HuH-7 (cell line): ENCODE measurements around the gene RASL10A.
A peak's percentile ranks its signal among the peaks of the same experiment; 100 is the strongest.

Source experiments
- DNase-seq: peaks from one replicate; pipeline ENCODE4 v3.0.0; 2011; ENCODE audit warnings: low spot score

The RASL10A gene

DNA sequence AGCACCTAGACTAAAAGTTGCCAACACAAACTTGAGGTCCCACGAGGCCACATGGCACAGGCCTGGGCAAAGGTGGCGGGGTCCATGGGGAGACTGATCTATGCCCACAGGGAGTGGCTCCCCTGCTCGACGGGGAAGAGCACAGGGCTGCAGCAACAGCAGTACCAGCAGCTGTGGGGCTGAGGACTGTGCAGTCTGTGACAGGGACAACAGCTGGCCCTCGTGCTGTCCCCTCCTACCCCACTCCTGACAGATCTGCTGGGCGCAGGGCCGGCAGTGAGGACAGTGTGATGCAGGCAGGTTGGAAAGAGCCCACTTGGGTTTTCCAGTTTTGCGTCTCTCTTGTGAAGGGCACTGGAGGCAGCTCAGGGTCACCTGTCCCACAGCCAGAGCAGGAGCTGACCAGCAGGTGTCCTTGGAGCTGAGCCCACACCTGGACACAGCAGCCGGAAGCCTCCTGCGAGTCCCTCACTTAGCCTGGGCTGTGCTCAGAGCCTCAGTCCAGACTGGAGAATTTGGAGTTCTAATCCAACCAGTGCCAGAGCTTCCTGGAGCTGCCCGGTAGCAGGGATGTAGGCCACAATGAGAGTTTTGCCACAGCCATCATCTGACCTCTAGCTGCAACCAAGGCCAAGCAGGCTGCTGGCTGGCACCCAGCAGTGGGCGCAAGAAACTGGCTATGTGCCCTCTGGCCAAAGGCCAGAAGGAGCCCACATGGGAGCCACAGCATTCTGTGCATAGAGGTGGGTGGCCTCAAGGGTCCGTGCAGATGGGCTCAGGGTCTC is 12.6 kb downstream of the RASL10A start:
- no peak for DNase-seq

DNA sequence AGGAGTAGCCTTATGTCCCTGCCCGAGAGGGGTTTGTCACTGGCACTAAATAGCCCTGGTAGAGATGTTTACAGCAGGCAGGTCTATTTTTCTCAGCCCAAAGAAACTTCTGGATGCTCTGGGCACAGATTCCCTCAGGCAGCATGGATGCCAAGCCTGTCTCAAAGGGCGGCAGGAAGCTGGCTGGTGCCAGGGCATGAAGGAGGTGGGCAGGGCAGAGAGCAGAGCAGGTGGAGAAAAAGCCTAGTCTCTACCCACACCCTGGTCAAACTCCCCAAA is 13.2 kb downstream of the RASL10A start:
- DNase-seq = no peak

DNA sequence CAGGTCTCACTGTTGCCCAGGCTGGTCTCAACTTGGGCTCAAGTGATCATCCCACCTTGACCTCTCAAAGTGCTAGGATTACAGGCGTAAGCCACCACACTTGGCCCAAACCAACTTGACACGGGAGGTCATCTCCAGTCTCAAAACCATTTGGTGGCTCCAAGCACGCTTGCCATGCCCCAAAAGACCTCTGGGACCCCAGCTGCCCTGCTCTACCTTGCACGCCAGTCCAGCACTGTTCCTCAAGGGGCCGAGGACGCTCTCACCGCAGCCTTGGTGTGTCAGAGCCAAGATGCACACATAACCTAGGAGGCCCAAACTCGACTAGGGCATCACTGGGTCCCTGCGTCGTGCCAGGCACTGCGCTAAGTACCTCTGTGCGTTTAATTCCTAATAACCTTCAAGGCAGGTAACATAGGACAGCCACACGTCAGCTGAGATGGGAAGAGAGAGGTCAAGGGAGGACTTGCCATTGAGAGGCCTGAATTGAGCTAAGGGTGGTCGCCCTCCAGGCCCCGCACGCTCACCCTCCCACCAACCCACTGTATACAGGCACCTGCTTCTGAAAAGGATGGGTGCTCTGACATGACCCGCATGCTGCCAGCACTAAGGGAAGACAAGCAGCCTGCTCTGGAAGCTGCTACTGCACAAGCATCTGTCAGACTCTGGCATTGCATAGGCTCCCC is 13.6 kb downstream of the RASL10A start:
- DNase-seq = no peak

DNA sequence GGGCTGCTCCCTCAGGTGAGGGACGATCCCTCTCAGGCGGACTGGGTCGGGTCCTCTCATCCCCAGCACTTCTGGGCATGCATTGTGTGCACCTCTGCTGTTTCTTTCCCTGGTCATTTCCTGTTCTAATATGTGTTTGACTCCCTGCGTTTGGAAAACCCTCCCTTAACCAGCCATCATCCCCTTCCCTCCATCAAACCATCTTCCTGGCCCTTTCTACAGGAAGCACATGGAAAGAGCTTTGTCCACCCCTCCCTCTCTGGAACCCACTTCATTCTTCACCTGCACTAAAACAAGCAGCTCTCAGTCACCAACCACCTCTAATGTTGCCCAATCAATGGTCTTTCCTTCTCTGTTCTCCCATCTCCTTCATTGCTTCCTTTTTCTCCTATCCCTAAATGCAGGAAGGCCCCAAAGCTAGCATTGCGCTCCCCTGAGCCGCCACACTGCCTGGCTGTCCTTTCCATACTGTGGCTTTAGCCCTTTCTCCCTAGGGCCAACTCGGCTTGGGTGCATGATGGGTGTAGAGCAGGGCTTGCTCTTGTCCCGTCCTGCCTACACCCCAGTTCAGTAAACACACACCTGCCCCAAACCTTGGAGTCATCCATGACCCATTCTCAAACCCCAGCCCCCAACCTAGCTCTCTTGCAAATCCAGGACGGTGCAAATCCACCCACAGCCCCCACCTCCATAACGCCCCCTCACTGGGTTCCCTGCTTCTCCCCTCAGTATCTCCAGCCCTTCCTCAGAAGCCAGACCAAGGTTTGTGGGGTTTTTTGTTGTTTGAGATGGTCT is 14.5 kb downstream of the RASL10A start:
- DNase-seq = no peak

DNA sequence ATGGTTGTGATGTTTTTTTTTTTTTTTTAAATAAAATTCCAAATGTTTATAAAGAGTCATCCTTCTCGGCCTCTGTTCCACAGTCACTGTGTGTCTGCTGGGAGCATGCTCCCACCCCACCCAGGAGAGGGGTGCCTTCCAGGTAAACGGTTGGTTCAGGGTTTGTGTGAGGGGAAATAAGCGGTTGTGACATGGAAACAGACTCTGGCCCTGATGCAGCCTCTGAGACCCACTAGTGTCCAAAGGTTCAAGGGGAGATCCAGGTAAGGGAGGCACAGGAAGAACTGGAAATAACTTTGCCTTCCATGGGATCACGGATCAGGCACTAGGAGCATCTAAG is 15.1 kb downstream of the RASL10A start:
- DNase-seq = no peak

DNA sequence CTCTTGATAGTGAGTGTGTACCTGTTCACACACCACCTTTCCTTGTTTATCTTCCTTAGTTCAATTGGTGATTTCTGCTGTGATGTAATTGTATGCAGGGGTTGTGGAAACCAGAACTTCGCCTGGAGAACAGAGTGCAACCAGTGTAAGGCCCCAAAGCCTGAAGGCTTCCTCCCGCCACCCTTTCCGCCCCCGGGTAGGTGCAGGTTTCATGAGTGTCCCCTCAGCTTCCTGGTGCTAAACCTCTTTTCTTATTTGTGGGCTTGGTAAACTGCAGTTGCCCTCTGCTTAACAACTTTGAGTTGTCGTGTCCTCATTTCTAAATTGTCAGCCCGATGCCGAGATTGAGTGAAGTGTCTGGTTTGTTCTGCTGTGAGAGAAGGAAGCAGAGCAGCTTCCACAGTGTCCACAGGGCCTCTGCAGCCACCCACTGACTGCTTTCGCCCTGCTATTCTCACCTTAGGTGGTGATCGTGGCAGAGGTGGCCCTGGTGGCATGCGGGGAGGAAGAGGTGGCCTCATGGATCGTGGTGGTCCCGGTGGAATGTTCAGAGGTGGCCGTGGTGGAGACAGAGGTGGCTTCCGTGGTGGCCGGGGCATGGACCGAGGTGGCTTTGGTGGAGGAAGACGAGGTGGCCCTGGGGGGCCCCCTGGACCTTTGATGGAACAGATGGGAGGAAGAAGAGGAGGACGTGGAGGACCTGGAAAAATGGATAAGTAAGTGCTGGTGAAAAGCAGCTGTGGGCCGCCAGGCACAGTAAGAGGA is 16.2 kb downstream of the RASL10A start:
- DNase-seq = no peak

DNA sequence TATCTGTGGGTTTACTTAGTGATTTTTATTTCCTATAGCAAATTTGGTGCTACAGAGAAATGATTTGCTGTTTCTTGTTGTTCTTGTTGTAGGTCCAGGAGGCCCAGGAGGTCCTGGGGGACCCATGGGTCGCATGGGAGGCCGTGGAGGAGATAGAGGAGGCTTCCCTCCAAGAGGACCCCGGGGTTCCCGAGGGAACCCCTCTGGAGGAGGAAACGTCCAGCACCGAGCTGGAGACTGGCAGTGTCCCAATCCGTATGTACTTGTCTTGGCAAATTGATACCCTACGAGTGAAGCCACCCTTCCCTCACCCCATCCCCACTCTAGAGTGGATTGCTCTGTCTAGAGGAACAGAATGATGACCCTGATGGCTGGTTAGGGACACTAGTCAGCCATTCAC is 16.9 kb downstream of the RASL10A start:
- no peak for DNase-seq

DNA sequence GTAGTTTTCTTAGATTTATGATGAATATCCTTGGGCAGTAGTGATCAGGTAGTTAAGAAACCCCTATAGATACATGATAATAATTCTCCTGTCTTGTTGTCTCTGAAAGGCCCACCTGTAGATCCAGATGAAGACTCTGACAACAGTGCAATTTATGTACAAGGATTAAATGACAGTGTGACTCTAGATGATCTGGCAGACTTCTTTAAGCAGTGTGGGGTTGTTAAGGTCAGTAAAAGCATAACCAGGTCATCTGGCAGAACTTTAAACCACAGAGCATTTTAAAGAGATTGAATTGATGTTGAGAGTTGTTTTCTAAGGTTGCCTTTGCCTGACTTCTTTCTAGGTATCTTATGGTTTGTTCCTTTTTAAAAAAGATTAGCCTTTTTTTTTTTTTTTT is 23.1 kb downstream of the RASL10A start:
- DNase-seq = no peak

DNA sequence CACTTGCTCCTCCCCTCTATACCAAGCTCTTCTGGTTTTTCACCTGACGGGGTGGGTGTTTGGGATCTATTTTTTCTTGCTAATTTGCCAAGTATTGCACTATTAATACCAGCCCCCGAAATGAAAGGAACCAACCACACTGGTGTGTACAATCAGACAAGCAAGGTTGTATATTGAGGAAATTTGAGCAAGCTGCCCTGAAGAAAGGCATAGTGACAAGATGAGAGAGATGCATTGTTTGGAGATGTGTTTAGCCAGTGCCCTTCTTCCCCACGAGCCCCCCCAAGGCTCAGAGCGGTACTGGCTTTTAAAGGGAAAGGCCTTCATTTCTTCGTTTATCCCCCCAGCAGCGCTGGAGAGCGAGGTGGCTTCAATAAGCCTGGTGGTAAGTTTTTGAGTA is 24.3 kb downstream of the RASL10A start:
- no peak for DNase-seq

DNA sequence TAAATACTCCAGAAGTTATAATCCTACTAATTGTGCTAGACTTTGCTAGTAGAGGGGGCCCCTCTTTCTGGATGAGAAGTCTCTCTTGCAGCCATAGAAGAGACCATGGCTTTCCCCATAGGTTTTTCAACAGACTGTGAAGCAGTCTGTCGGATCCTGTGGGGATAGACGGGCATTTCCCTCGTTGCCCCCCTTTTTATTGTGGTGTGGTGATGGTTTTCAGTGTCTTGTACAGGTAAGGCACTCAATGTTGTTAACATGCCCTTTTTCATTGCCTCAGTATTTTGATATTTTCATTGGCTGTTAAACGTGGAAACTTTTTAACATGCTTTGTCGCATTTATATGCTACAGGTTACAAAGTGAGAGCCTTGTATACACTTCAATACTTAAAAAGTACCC is 25.4 kb downstream of the RASL10A start:
- DNase-seq = no peak

DNA sequence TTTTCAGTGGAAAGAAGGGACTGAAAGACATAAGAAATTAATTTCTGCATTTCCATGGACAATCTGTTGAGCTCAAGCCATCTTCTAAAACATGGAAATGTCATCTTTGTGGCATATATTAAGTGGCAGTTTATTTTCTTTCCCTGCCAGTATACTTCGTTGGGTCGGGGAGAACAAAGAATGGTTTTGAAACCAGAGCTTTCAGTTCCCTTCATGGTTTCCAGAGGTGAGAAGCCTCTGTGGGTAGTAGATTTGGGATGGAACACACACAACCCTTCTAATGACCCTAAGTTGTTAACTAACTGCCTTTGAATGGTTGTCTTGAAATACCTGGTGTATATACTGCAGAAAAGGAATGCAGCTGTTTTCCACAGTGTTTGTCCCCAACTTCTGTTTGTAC is 26.7 kb downstream of the RASL10A start:
- no peak for DNase-seq

DNA sequence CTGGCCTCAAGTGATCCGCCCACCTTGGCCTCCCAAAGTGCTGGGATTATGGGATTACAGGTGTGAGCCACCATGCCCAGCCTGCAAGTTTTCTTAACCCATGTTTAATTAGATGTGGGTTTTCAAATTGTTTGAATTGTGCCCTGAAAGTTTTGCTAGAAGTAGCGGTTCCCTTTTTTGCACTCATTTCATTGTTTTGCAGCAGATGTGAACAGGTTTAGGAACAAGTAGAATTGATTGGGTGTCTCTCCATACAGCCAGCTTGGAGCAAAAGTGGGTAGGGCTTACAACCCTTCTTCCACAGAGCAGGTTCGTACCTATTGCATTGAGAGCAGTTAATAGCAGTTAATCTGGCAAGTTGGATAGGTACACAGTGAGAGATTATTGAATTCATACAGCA is 31.3 kb downstream of the RASL10A start:
- DNase-seq = no peak

DNA sequence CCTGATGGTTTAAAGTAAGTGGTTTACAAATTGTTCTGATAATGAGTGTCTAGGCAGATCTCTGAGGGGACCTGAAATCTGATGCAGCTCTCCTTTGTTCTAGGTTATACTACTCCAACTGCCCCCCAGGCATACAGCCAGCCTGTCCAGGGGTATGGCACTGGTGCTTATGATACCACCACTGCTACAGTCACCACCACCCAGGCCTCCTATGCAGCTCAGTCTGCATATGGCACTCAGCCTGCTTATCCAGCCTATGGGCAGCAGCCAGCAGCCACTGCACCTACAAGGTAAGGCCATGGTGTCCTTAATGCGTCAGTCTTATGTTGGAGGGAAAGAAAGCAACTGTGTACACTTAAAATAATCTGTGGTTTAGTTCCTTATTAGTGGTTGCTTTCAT is 37.6 kb downstream of the RASL10A start:
- no peak for DNase-seq

DNA sequence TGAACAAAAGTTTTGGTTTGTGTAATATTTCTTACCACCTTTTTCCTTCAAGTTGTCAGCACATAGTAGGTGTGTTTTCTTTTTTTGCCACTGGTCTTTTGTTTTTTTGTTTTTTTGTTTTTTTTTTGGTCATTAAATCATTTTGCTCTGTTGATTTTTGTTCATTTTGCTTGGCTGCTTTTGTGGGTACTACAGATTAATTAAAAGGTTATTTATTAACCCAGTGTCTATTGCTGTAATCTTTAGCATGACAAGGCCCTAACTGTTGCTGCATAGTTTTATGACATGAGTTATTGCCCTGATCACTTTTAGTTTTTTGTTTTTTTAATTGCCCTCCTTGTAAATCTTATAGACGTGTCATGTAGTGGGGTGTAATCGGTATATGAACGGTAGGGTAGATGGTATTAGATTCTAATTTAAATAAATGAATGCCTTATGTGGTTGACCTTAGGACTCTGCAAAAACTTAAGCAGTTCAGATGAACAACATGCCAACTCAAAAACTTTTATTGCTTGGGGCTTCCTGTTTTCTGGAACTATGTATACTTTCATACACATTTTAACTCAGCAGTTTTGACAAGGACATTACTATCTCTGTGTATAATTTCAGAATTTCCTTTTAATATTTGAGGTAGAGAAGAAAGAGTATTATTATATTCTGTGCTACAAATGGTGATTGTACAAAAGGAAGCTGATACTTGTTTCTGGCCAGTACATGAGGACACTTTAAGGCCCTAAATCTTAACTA is 39.5 kb downstream of the RASL10A start:
- peak; percentile 74 for DNase-seq

DNA sequence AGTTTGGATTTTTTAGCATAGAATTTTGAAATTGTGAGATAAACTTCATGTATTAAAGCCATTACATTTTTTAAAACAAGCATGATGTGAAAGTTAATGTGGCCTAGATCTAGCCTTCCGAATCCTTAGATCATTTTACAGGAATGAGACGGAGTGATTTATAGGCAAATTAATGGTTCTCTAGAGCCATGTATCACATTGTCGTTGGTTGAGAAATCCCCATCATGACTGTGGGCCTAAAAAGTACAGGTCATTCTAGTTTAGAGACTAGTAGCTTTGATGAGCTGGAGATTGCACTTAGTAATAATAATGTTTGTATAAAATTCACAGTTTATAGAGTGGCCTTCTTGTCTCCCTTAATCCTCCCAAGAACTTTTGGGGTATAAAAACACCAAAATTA is 40.3 kb downstream of the RASL10A start:
- peak; percentile 20 for DNase-seq

DNA sequence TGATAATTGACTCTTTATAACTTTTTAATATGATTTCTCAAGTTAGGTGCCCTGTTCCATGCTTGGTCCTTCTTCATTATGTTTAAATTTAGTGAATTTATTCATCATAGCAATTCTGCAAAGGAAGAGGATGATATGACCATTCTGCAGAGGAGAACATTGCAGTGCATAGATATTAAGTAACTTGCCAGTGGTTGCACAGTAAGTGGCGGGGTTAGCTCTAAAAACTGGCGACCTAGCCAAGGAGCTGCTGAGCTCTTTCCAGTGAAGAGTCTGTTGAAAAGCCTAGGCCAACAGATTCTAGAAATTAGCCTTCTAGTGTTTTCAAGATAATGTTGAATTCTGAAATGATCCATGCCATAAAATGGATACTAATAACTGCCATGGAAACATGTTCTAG is 42.9 kb downstream of the RASL10A start:
- no peak for DNase-seq

DNA sequence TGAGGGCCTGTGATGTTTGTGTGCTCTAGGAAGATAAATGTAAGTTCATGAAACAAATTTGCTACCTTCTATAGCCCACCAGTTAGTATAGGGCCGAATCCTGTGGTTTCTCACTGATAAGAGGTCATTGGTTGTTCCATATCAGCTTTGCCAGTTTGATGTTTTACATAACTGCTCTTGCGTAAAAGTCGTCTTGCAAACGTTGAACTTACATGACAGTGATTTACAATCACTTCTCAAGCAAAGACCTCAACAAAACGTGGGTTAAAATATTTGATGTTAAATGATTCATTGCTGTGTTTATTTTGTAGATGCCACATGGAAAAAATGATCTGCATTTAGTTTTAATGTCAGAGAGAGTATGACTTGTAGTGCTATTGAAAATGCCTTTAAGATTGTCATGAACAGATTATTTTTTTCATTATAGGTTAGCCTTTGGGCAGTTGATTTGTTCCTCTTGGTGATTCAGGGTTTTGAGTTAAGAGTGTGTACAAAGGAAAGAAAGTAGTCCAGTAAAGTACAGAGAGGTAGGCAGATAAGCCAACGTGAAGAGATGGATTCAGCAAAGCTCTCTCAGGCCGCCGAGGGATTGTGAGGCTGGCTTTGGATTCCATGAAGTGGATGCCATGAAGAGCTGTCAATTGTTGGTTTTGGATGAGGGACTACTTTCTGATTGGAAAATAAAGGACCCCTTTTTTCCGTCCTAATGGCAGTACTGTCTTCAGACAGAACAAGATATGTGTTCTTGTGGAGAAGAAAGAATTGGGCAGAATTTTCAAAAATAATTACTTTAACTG is 44.8 kb downstream of the RASL10A start:
- peak; percentile 84 for DNase-seq

DNA sequence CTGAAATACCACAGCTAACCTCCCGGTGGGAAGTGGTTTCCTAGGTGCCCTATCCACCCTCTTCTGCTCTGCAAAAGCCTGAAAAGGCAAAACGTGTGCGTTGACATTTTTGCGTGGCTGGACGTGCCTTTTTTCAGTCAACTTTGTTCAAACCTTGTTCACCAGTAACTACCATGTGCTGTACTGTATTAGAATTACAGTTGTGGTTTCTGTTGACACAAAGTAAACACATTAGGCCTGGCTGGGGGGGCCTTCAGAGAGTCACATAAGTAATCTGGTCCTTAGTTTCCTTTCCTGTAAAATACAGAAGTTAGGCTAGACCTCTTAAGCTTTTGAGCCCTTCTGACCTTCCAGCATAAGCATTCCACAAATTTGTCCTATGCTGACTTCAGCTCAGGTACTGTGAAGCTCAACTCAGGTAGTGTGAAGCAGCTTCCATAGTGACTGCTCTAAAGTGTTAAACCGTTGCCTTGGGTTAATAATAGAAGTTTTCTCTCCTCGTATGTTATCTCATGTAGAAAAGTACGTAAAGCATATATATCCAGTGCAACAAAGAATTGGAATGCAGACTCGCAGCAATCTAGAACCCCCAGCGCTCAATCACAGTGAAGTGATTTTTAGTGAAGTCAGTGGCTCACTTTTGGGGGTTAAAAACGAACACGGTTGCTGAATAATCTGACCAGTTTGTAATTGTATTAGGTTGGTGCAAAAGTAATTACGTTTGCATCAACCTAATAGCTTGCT is 45.6 kb downstream of the RASL10A start:
- peak; percentile 30 for DNase-seq

DNA sequence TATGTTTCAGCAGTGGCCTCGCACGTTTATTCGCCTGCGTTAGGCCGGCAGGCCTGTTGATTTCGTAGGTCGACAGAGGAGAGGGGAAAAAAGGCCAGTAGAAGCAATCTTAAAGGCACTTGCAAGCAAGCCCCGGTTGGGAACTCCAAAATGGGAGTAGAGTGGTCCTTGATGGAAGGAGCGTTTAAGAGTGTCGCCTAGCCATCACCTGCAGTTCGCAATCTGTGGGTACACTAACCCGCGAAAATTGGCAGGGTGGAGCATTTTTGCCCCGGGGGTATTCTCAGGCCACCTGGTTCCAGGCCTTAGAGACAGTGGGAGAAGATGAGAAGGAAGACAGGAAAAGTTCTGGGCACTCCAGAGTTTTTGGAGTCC is 46.3 kb downstream of the RASL10A start:
- no peak for DNase-seq

DNA sequence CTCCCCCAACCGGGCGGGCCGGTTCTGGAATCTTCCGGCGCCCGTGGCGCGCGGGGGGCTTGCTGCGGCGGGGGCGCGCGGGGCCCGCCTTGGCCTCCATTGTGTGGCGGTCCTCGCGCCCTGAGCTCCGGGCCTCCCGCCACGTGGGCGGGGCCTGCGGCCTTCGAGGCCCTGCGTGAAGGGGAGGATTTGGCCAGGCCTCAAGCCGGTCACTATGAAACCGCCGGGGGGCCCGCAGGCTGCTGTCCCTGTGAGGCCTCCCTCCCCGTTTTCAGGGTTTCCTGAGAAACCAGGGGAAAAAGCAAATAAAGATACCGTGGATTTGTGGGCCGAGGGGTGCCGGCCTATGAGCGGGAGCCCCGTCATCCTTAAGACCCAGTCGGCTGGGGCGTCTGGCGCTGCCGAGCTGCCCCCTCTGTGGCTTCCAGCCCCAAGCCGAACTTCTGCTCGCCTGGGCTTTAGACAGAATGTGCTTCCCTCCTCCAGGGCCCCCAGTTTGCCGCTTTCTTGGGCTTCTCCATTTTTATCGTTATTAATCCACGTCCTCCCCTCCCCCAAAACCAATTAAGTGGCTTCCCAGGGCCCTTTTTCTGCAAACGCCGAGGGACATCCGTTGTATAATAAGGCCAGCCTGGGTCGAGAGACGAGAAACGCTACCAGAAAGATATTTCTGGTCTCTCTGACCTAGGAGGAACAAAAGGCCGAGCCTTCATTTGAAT is 46.8 kb downstream of the RASL10A start:
- DNase-seq = peak; percentile 67
